Esophagus squamous epithelium (tissue), 4 donors: ENCODE data around the gene PTGS1.

ENCODE experiments used
- POLR2A ChIP-seq, 4 donors: fragments of 450-650 bp; IDR thresholded peaks; one replicate each; pipeline ENCODE4 v1.6.1; 2017; ENCODE audit warnings: antibody characterized with exemption in 4 of 4, mild to moderate bottlenecking in 4 of 4, moderate library complexity in 3 of 4
- TF ChIP-seq, protein P1 (sequence below), 6 experiments: fragments of 450-650 bp in 4 of 6; fragments of 200-600 bp in 2 of 6; sonication (generic) in 2 of 6; IDR thresholded peaks; one replicate each; pipeline ENCODE4 v1.5.1; 2016 to 2019; ENCODE audit warnings: antibody characterized with exemption in 6 of 6, mild to moderate bottlenecking in 4 of 6, moderate library complexity in 4 of 6

DNA sequence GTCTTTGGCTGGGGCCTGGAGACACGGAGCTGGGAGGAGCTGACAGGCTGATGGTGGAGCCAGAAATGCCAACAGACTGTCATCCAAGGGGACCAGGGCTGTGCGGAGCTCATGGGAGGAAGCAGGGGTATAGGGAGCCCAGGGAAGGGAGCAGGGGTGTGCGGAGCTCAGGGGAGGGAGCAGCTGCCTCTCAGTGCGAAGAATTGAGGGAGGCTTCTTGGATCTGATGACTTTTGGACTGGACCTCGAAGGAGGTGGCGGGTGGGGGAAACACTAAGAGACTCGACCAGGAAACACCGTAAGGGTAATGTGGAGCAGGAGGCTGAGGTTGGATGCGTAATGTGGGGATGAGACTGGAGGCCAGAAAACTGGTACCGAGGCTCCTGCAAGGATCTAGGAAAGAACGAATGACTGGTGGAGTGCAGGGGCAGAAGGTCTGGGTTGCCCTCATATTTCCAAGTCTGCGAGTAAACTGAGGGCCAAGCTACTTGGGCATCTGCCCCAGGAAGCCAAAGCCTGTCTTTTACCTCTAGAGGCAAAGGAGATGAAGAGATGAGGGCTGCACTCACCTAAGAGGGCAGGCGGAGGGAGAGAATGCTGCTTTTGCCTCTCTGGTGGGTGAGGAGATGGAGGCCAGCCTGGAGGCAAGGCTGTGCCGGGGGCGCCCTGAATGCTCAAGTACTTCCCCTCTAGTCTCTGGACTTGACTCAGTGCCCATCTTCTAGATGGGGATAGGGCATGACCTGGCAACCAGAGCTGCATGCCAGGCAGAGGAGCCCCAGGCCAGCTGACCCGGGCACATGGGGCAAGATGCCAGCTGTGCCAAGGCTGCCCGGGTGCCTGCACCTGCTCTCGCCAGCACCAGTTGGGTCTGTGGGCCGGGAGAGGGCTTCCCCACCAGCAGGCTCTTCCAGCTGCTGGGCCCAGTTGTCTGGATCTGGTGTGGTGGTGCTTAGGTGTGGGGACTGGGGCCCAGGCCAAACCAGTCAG lies 2.3 kb downstream of the PTGS1 start:
- no peak for TF ChIP-seq POLR2A (IDR thresholded peaks at IDR 0.05)
- TF ChIP-seq, protein P1, sequence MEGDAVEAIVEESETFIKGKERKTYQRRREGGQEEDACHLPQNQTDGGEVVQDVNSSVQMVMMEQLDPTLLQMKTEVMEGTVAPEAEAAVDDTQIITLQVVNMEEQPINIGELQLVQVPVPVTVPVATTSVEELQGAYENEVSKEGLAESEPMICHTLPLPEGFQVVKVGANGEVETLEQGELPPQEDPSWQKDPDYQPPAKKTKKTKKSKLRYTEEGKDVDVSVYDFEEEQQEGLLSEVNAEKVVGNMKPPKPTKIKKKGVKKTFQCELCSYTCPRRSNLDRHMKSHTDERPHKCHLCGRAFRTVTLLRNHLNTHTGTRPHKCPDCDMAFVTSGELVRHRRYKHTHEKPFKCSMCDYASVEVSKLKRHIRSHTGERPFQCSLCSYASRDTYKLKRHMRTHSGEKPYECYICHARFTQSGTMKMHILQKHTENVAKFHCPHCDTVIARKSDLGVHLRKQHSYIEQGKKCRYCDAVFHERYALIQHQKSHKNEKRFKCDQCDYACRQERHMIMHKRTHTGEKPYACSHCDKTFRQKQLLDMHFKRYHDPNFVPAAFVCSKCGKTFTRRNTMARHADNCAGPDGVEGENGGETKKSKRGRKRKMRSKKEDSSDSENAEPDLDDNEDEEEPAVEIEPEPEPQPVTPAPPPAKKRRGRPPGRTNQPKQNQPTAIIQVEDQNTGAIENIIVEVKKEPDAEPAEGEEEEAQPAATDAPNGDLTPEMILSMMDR (IDR thresholded peaks at IDR 0.05), result no peak
